Measurements from ENCODE around the gene ARID5B.

The ARID5B gene

DNA sequence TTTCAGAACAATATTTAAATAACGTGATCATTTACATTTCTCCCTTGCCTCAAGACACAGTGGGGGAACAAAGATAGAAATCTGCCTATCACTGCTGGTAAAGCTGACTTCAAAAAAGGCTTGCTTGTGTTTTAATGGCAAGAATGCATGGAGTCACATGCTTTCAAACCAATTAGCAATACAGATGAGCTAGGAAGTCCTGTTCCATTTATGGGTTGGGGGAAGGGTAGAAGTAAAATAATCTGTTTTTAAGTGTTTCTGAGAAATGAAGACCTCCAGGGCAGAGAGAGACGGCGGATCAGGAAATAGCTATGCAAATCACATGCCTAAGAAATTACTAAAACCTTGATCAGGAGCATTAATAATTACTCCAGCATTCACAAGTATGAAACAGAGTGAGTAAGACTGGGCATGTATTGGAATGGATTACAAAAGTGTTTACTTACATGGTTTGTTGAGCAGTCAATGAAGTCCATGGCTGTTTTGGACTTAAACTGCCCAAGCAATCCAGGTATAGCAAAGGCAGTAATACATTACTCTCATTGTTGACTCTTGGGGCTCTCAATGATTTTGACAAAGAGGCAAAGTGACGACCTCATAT lies 142.0 kb downstream of the ARID5B start:
- TF ChIP-seq, protein P1, sequence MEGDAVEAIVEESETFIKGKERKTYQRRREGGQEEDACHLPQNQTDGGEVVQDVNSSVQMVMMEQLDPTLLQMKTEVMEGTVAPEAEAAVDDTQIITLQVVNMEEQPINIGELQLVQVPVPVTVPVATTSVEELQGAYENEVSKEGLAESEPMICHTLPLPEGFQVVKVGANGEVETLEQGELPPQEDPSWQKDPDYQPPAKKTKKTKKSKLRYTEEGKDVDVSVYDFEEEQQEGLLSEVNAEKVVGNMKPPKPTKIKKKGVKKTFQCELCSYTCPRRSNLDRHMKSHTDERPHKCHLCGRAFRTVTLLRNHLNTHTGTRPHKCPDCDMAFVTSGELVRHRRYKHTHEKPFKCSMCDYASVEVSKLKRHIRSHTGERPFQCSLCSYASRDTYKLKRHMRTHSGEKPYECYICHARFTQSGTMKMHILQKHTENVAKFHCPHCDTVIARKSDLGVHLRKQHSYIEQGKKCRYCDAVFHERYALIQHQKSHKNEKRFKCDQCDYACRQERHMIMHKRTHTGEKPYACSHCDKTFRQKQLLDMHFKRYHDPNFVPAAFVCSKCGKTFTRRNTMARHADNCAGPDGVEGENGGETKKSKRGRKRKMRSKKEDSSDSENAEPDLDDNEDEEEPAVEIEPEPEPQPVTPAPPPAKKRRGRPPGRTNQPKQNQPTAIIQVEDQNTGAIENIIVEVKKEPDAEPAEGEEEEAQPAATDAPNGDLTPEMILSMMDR (IDR thresholded peaks at IDR 0.05), result no peak
- TF ChIP-seq ZFX (IDR thresholded peaks at IDR 0.05; ENCODE audit: borderline replicate concordance), result no peak
- peak overlapping the region; percentile 71 for H3K27ac ChIP-seq

DNA sequence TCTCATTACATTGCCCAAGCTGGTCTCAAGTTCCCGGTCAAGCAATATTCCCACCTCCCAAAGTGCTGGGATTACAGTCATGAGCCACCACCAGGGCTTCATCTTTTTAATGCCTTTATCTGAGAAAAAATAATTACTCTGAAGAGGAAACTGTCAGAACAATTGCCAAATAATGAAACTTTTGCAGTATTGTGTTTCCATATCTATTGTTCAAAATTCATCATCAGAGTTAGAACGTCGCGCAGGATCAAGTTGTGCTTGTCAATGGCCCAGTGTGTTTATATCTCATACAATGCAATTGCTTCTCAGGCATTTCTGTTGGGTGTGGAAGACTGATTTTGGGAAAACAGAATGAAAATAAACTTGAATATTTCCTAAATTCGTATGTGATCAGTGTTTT lies 143.1 kb downstream of the ARID5B start:
- no peak for TF ChIP-seq ZFX (IDR thresholded peaks at IDR 0.05; ENCODE audit: borderline replicate concordance)
- TF ChIP-seq, protein P1 (IDR thresholded peaks at IDR 0.05), result no peak
- H3K27ac ChIP-seq, result peak overlapping the region; percentile 71

DNA sequence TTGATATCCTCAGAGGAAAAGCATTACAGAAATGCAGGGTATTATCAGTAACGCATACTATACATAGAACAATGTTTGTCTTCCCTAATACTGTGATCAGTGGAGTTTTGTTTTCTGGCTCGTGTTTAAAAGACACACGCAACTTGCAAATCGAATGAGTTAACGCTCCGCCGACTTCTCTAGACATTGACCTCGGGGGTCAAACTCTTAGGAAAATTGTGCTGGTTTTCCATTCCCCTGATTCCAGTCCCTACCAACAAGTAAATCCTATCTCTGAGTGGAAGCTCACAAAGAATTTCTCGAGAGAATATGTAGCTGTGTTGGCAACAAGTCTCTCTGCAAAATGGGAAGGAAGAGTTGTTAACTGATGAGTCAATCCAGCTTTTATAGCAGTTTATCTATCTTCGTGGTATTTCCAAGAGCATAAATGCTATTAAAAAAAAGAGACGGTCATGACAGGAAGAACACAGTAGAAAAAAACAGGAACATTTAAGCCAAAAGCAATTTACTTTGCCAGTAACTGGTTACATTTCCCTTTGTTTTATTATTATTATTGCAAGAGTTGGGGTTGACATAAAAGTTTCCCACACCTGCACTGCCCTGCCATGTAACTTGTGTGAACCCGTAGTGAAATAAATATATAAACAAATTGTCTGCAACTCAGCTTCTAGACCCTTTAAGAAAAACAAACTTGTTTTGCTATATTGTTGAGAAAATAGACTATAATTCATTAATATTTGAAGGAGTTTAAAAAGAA lies 144.4 kb downstream of the ARID5B start:
- no peak for TF ChIP-seq ZFX (IDR thresholded peaks at IDR 0.05; ENCODE audit: borderline replicate concordance)
- TF ChIP-seq, protein P1 (IDR thresholded peaks at IDR 0.05), result no peak
- peak overlapping the region; percentile 71 for H3K27ac ChIP-seq

DNA sequence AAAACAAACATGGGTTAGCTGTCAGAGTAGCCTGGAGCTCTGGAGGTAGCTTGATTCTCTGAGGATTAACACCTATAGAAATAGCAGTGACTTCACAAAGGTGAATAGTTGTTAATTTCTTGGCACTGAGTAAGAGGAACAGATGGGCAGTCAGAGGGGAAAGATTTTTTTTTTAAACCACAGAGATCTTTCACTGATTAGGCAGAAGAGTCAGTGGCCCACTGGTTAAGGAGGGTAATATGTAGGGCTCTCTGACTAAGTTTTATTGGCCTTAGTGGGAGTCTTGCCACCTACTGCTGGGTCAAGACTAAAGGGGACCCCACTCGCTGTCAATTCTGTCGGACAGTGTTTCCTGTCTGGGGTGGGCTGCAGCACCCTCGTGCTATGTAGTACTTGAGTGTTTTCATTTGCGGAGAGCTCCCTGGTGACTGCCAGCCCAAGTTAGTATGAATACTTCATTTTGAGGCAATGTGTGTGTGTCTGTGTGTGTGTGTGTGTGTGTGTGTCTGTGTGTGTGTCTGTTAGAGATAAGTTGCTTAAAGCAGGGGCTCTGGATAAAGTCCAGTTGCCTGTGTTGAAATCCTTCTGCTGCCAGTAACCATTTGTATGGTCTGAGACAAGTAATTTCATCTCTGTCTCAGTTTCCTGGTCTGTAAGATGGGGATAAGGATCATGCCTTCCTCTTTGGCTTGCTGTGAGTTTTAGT lies 145.2 kb downstream of the ARID5B start:
- TF ChIP-seq, protein P1 (IDR thresholded peaks at IDR 0.05), result no peak
- TF ChIP-seq ZFX (IDR thresholded peaks at IDR 0.05; ENCODE audit: borderline replicate concordance), result no peak
- peak overlapping the region; percentile 71 for H3K27ac ChIP-seq

DNA sequence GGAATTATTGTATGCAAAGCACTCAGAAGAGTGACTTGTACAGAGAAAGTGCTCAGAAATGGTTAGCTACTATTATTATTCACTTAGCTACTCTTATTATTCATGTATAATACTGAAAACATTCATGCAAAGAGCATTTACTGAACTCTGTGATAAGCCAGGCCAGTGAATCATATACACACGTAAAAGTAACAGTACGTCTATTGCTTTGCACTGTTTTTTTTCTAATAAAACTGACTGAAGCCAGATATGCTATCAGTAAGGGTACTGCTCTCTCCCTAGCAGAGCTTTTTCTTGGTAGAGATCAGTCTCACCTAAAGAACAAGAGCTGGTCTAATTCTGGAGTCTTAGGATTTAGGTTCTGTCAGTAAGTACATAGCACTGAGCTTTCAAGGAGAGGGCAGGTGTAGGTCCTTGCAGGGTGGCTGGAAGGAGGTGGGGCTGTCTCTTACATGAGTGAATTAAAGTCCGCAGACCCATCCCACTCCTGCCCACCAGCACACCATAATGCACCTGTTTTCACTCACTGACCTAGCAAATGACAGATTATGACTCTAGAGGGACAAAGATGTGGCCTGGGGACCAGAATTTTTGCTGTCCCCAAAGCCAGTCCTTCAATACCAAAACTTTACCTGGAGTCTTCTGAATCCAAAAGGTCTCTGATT lies 145.9 kb downstream of the ARID5B start:
- peak overlapping the region; percentile 71 for H3K27ac ChIP-seq
- no peak for TF ChIP-seq ZFX (IDR thresholded peaks at IDR 0.05; ENCODE audit: borderline replicate concordance)
- TF ChIP-seq, protein P1 (IDR thresholded peaks at IDR 0.05), result no peak

DNA sequence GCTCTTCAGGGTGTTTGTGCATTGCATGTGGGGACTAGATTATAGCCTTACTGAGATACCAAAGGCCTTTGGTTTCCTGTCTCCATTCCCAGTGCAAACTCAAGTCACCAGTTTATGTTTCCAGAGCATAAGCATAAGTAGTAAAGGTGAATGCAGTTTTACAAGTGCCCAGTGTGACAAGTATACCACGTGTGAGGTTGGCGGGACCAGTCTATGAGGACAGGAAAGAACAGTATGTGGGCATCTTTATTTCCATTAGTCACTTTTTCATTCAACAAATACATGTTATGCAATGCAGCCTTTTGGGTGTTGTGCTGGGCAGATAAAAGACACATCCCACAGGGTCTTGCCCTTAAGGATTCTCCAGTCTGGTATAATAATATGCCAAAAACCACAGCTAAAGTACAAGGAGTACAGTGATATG lies 146.5 kb downstream of the ARID5B start:
- peak overlapping the region; percentile 71 for H3K27ac ChIP-seq
- no peak for TF ChIP-seq ZFX (IDR thresholded peaks at IDR 0.05; ENCODE audit: borderline replicate concordance)
- TF ChIP-seq, protein P1 (IDR thresholded peaks at IDR 0.05), result no peak
